GM13976 (cell line): ENCODE results near the gene GFER.

ENCODE experiments used
- DNase-seq: peaks from one replicate; pipeline ENCODE4 v3.0.0; 2012; ENCODE audit warnings: low spot score
- CTCF ChIP-seq: IDR thresholded peaks from 2 replicates; pipeline ENCODE4 v1.5.1; 2012; ENCODE audit warnings: borderline replicate concordance, mild to moderate bottlenecking; ENCODE audit not compliant: insufficient read depth; ENCODE audit errors: extremely low read depth, missing control alignments, control extremely low read depth
- in situ Hi-C: fragments of 300-500 bp; cut with MboI; formaldehyde crosslinking; loops from one replicate; pipeline ENCODE4 v1.12.0; 2022; ENCODE audit warnings: low sequenced_read_pairs, mixed read lengths, inconsistent platforms; ENCODE audit not compliant: unreplicated experiment

The GFER gene

GRCh38 chr16:1992704-1993317, 8.8 kb downstream of the GFER start:
- DNase-seq: no peak
- in situ Hi-C loops: no loop called here
- no peak for TF ChIP-seq CTCF

- no peak for DNase-seq
- in situ Hi-C loops: no loop called here
- no peak for TF ChIP-seq CTCF
These were observed 9.7 kb downstream of the GFER start for GRCh38 chr16:1993731-1994131.

DNA sequence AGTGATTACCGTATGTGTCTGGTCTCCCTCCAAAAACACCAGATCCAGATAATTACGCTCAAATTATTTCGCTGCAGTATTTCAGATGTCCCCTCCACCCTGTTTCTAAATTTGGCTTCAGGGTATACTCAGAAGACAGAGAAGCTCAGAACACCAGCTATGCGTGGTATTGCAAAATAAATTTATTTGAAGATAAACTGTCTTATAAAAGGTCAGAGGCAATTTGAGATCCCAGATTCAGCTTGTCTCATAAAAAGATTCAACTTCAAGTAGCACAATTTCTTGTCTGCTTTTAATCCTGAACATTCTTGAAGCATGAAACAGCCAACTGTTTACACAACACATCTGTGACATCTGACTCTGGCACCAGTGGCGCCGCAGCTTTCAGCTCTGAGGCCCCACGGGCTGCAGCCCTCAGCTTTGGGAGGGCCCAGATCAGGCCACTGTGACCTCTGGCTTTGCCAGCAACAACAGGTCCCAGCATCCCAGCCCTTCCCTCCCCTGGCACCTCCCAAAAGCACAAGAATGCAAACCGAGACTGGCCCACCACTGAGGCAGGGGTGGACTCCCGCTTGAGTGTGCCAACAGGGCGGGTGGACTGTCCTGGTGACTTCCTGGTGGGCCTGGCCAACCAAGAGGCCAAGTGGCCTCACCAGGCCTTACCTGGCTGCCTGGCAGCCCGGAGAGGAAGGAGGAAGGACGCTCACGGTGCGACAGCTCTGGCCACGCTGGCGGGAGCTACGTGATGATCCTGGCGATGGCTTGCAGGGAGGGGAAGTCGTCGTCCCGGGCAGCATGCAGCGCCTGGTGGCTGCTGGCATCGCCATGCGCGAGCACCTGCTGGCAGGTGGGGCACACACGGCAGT, 13.7 kb downstream of the GFER start:
- in situ Hi-C loops: no loop called here
- no peak for TF ChIP-seq CTCF
- DNase-seq: no peak

- DNase-seq: no peak
- in situ Hi-C loops: no loop called here
These were observed 14.4 kb downstream of the GFER start for GRCh38 chr16:1998360-1998835.

GRCh38 chr16:1998852-1999801, 15.1 kb downstream of the GFER start:
- TF ChIP-seq CTCF: no peak
- DNase-seq: no peak
- in situ Hi-C loops: no loop called here

More at GRCh38 chr16:1998360-1998835, 14.4 kb downstream of the GFER start:
- TF ChIP-seq CTCF: no peak

GRCh38 chr16:1999866-2000514, 16.0 kb downstream of the GFER start:
- DNase-seq: no peak
- in situ Hi-C loops: loop anchor here (25.0 kb wide), 1 partner anchor 487 kb away; the partner anchor contains the start of gene TBC1D24
- TF ChIP-seq CTCF: no peak
